Endodermal cell (in vitro differentiated cells): Measurements from ENCODE around the gene EZR. TPM values are rescaled to one million over a fixed set of nuclear protein-coding genes. Genes with fewer than 3 reads are reported as not detected.

Source experiments
- DNase-seq: peaks from one replicate; pipeline ENCODE4 v3.0.0-alpha.2; 2017
- H3K27ac ChIP-seq: 2 replicates; pipeline ENCODE4 v1.5.1; 2013; ENCODE audit warnings: mild to moderate bottlenecking, low read depth, low read length, moderate library complexity
- H3K27me3 ChIP-seq: 2 replicates; pipeline ENCODE4 v1.6.1; 2013; ENCODE audit warnings: mild to moderate bottlenecking, low read length, moderate library complexity; ENCODE audit not compliant: insufficient read depth, control insufficient read depth, poor library complexity, severe bottlenecking
- H3K36me3 ChIP-seq: 2 replicates; pipeline ENCODE4 v1.7.0; 2013; ENCODE audit warnings: mild to moderate bottlenecking, low read length, moderate library complexity; ENCODE audit not compliant: control insufficient read depth, insufficient read depth
- H3K4me1 ChIP-seq: one replicate; pipeline ENCODE4 v1.7.0; 2013; ENCODE audit warnings: low read length; ENCODE audit not compliant: control insufficient read depth, insufficient read depth
- H3K4me3 ChIP-seq: 2 replicates; pipeline ENCODE4 v1.5.1; 2013; ENCODE audit warnings: mild to moderate bottlenecking, low read length, moderate library complexity
- H3K9ac ChIP-seq: 2 replicates; pipeline ENCODE4 v1.6.1; 2013; ENCODE audit warnings: mild to moderate bottlenecking, low read length, moderate library complexity; ENCODE audit not compliant: poor library complexity, severe bottlenecking; ENCODE audit errors: extremely low read depth
- H3K9me3 ChIP-seq: 2 replicates; pipeline ENCODE4 v1.6.1; 2013; ENCODE audit warnings: mild to moderate bottlenecking, low read length, moderate library complexity; ENCODE audit not compliant: control insufficient read depth
- H3K27ac Mint-ChIP-seq: 2 replicates; pipeline ENCODE4 v1.8.0; 2020; ENCODE audit warnings: mixed read lengths
- H3K27me3 Mint-ChIP-seq: 2 replicates; pipeline ENCODE4 v1.8.0; 2021; ENCODE audit warnings: mild to moderate bottlenecking, mixed read lengths; ENCODE audit not compliant: insufficient read depth
- H3K36me3 Mint-ChIP-seq: 2 replicates; pipeline ENCODE4 v1.8.0; 2020; ENCODE audit warnings: low read depth, mixed read lengths
- H3K4me1 Mint-ChIP-seq: 2 replicates; pipeline ENCODE4 v1.8.0; 2020; ENCODE audit warnings: mixed read lengths
- H3K4me3 Mint-ChIP-seq: 2 replicates; pipeline ENCODE4 v1.8.0; 2020; ENCODE audit warnings: mild to moderate bottlenecking, moderate library complexity, mixed read lengths
- H3K9me3 Mint-ChIP-seq: 2 replicates; pipeline ENCODE4 v1.8.0; 2020; ENCODE audit warnings: mild to moderate bottlenecking, mixed read lengths
- CTCF ChIP-seq: fragments of 200-600 bp; sonication (generic); conservative IDR thresholded peaks from 2 replicates; pipeline ENCODE4 v1.5.0; 2021; ENCODE audit warnings: antibody characterized with exemption, mild to moderate bottlenecking
- WGBS, 2 experiments: methylation state at CpG; one replicate each; pipeline versions ENCODE4 v1.1.5 to v1.1.7; 2013; ENCODE audit warnings: missing lambda C conversion rate in 2 of 2, mixed read lengths in 1 of 2; ENCODE audit not compliant: insufficient coverage in 1 of 2, insufficient read length in 1 of 2; 5-methylcytosine and 5-hydroxymethylcytosine counted together
- total RNA-seq, 2 donors: library from RNA; stranded (reverse); fragmentation: NEBNext Ultra II Directional in 1 of 2; extraction: Animal tissue kit (Norgen Biotek cat#: 25700) in 1 of 2; gene quantifications; 2 replicates in 1 of 2; 3 replicates in 1 of 2; pipeline ENCODE4 v1.2.1, GENCODE V29; 2021

EZR gene
- total RNA-seq, 2 donors from 2014 or later: 145 to 209 TPM

- peak; percentile 11 for DNase-seq
- no peaks in the 10 kb centered on the region for H3K9me3 Mint-ChIP-seq
- Histone ChIP-seq H3K9me3 (no peaks in the 10 kb centered on the region), H3K27me3 (no peaks in the 10 kb centered on the region), H3K9ac (no peak overlapping the region), H3K4me3 (no peak overlapping the region), H3K36me3 (peaks cover 63% of the 10 kb centered on the region), H3K4me1 (peaks cover 9% of the 10 kb centered on the region), H3K27ac (peak overlapping the region; percentile 40)
- peaks cover 59% of the 10 kb centered on the region for H3K4me1 Mint-ChIP-seq
- 94 to 100% methylated on average over 2 to 3 of the region's 3 CpGs for WGBS, 2 experiments
- H3K27ac Mint-ChIP-seq: no peak overlapping the region
- TF ChIP-seq CTCF: no peak
- no peaks in the 10 kb centered on the region for H3K27me3 Mint-ChIP-seq
- H3K4me3 Mint-ChIP-seq: no peak overlapping the region
- H3K36me3 Mint-ChIP-seq: peaks cover 21% of the 10 kb centered on the region
These were observed 21.5 kb downstream of the EZR start for GRCh38 chr6:158797331-158798310.

GRCh38 chr6:158796353-158796752, 22.8 kb downstream of the EZR start:
- Mint-ChIP-seq H3K36me3 (peaks cover 21% of the 10 kb centered on the region), H3K27me3 (no peaks in the 10 kb centered on the region), H3K27ac (peak overlapping the region; percentile 1), H3K9me3 (no peaks in the 10 kb centered on the region), H3K4me3 (no peak overlapping the region), H3K4me1 (peaks cover 51% of the 10 kb centered on the region)
- 65 to 100% methylated on average over 1 to 3 of the region's 3 CpGs for WGBS, 2 experiments
- H3K27me3 ChIP-seq: no peaks in the 10 kb centered on the region
- peaks cover 55% of the 10 kb centered on the region for H3K36me3 ChIP-seq
- H3K4me1 ChIP-seq: peaks cover 6% of the 10 kb centered on the region
- DNase-seq: peak; percentile 38
- H3K4me3 ChIP-seq: no peak overlapping the region
- no peak for TF ChIP-seq CTCF
- H3K9me3 ChIP-seq: no peaks in the 10 kb centered on the region
- no peak overlapping the region for H3K27ac ChIP-seq
- H3K9ac ChIP-seq: no peak overlapping the region

GRCh38 chr6:158795516-158795915, 23.7 kb downstream of the EZR start:
- no peaks in the 10 kb centered on the region for H3K9me3 ChIP-seq
- H3K9ac ChIP-seq: no peak overlapping the region
- H3K9me3 Mint-ChIP-seq: no peaks in the 10 kb centered on the region
- H3K27ac ChIP-seq: no peak overlapping the region
- peaks cover 50% of the 10 kb centered on the region for H3K4me1 Mint-ChIP-seq
- no peak overlapping the region for H3K27ac Mint-ChIP-seq
- H3K27me3 Mint-ChIP-seq: no peaks in the 10 kb centered on the region
- H3K4me1 ChIP-seq: peaks cover 6% of the 10 kb centered on the region
- TF ChIP-seq CTCF: no peak
- no peaks in the 10 kb centered on the region for H3K27me3 ChIP-seq
- H3K36me3 ChIP-seq: peaks cover 57% of the 10 kb centered on the region
- H3K4me3 ChIP-seq: no peak overlapping the region
- H3K36me3 Mint-ChIP-seq: peaks cover 23% of the 10 kb centered on the region
- H3K4me3 Mint-ChIP-seq: no peak overlapping the region
- no peak for DNase-seq
- WGBS, 2 experiments: 95 to 97% methylated on average over 3 to 5 of the region's 5 CpGs
